ENCODE results near the gene CASP3. TPM values are rescaled to one million over a fixed set of nuclear protein-coding genes. Genes with fewer than 3 reads are reported as not detected.
A peak's percentile ranks its signal among the peaks of the same experiment; 100 is the strongest.

The CASP3 gene
- total and polyA plus RNA-seq, 7 experiments from 2014 or later: 2.9 to 73.4 (median 13.7) TPM

DNA sequence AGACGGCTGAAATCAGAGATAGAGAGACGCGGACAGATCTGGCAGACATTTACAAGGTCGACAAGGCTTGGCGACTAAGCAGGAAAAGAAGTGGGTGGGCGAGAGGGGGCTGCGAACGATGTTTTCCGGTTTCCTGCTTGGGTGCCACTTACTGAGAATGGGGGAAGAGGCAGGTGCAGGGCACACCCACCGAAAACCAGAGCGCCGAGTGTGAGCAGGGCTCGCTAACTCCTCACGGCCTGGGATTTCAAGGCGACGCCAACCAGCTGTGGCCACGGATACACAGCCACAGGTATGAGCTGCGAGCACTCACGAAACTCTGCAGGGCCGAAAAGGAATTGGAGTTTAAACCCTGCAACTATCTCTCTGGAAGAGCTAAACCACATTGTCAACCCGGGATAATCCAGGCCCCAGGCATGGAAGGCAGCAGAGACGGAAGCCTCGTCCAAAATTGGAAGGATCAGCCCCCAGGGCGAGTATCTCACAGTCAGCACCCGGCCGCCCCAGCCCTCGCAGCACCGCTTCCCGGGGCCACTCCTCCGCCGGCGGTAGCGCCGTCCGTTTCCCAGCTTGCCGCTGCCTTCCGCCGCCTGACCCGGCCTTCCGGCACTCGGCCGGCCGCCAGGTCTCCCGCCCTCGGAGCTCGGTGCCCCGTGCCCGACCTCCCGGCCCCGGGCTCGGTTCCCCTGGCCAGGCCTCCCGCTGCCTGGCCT, 778 bp downstream of the CASP3 start:
- ChIA-PET POLR2A (interaction anchor here (0.6 to 2.6 kb wide), 15 partner anchors 14 to 1202 kb away, joined by 3 to 16 read pairs (median 5); partner anchors contain the start of genes CENPU and IRF2), CTCF (interaction anchor here (0.6 to 2.7 kb wide), 4 partner anchors 12 to 385 kb away, joined by 3 to 12 read pairs (median 4); no protein-coding TSS in a partner anchor)
- H3K9me3 Mint-ChIP-seq: peaks cover 0 to 3% (median 0%) of the 10 kb centered on the region in 11 donors
- H3K4me3 ChIP-seq (ENCODE audit: low read length): peak overlapping the region; percentile 86
- peaks cover 0 to 38% (median 6%) of the 10 kb centered on the region in 5 donors for H3K36me3 Mint-ChIP-seq
- peaks cover 26 to 41% of the 10 kb centered on the region in 2 donors for H3K4me1 ChIP-seq (ENCODE audit: control insufficient read depth in 2 of 2, insufficient read depth in 2 of 2, low read length in 2 of 2)
- DNase-seq (peak; percentile 34 to 64 (median 36)), ATAC-seq (no peak)
- H3K36me3 ChIP-seq (ENCODE audit: control insufficient read depth in 2 of 3, insufficient read depth in 3 of 3, low read length in 3 of 3): peaks cover 0 to 14% (median 0%) of the 10 kb centered on the region in 3 experiments
- peak overlapping the region; percentile 91 for H3K27ac ChIP-seq (ENCODE audit: low read depth, low read length)
- peaks cover 52 to 72% (median 56%) of the 10 kb centered on the region in 7 donors for H3K4me1 Mint-ChIP-seq
- no peaks in the 10 kb centered on the region for H3K27me3 Mint-ChIP-seq
- H3K4me3 Mint-ChIP-seq: peak overlapping the region; percentile 90 to 99 (median 96)
- peak overlapping the region; percentile 91 to 97 (median 95) for H3K27ac Mint-ChIP-seq
- no peaks in the 10 kb centered on the region for H3K9me3 ChIP-seq (ENCODE audit: control insufficient read depth in 2 of 3, low read length in 3 of 3)
- intact Hi-C loops (cut with micrococcal nuclease): loop anchor here (1.0 to 5.0 kb wide), 30 partner anchors 16 to 1542 kb away; partner anchors contain the start of genes CDKN2AIP (in 2 of the 2), CENPU (in 2 of the 2), CFAP97 (in 2 of the 2) and IRF2 (in 2 of the 2)
- no peaks in the 10 kb centered on the region for H3K27me3 ChIP-seq (ENCODE audit: control insufficient read depth in 2 of 2, insufficient read depth in 2 of 2, low read length in 2 of 2)

DNA sequence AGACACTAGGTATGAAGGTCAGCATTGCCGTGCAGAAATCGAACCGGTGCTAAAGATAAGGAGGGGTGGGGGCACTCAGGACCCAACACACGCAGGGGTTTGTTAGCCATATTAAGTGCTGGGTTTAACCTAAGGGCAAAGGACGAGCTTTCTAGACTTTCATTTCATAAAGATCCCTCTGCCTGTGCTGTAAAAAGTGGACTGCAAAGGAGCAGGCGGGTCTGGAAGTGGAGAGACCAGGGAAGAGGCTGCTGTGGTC, 1.3 kb downstream of the CASP3 start:
- Histone ChIP-seq H3K4me3 (ENCODE audit: low read length) (peak overlapping the region; percentile 86), H3K27me3 (ENCODE audit: control insufficient read depth in 2 of 2, insufficient read depth in 2 of 2, low read length in 2 of 2) (no peaks in the 10 kb centered on the region), H3K36me3 (ENCODE audit: control insufficient read depth in 2 of 3, insufficient read depth in 3 of 3, low read length in 3 of 3) (peaks cover 0 to 14% (median 0%) of the 10 kb centered on the region in 3 experiments), H3K4me1 (ENCODE audit: control insufficient read depth in 2 of 2, insufficient read depth in 2 of 2, low read length in 2 of 2) (peaks cover 26 to 41% of the 10 kb centered on the region in 2 donors), H3K9me3 (ENCODE audit: control insufficient read depth in 2 of 3, low read length in 3 of 3) (no peaks in the 10 kb centered on the region), H3K27ac (ENCODE audit: low read depth, low read length) (peak overlapping the region; percentile 91)
- ATAC-seq: no peak
- Mint-ChIP-seq H3K4me3 (peak overlapping the region; percentile 90 to 99 (median 96)), H3K9me3 (peaks cover 0 to 3% (median 0%) of the 10 kb centered on the region in 11 donors), H3K27me3 (no peaks in the 10 kb centered on the region), H3K27ac (peak overlapping the region; percentile 91 to 97 (median 95)), H3K36me3 (peaks cover 0 to 38% (median 6%) of the 10 kb centered on the region in 5 donors), H3K4me1 (peaks cover 52 to 72% (median 56%) of the 10 kb centered on the region in 7 donors)
- intact Hi-C loops (cut with micrococcal nuclease): loop anchor here (2.0 to 5.0 kb wide), 11 partner anchors 15 to 1543 kb away; partner anchors contain the start of genes CFAP97 (in 2 of the 2), CDKN2AIP (in 1 of the 2), CYP4V2 (in 1 of the 2) and LRP2BP (in 1 of the 2)
- no peak for DNase-seq
- ChIA-PET POLR2A (interaction anchor here (0.5 to 2.6 kb wide), 9 partner anchors 14 to 417 kb away, joined by 3 to 16 read pairs (median 5); partner anchors contain the start of genes CENPU and IRF2), CTCF (interaction anchor here (0.6 to 2.7 kb wide), 4 partner anchors 12 to 384 kb away, joined by 3 to 12 read pairs (median 4); no protein-coding TSS in a partner anchor)

DNA sequence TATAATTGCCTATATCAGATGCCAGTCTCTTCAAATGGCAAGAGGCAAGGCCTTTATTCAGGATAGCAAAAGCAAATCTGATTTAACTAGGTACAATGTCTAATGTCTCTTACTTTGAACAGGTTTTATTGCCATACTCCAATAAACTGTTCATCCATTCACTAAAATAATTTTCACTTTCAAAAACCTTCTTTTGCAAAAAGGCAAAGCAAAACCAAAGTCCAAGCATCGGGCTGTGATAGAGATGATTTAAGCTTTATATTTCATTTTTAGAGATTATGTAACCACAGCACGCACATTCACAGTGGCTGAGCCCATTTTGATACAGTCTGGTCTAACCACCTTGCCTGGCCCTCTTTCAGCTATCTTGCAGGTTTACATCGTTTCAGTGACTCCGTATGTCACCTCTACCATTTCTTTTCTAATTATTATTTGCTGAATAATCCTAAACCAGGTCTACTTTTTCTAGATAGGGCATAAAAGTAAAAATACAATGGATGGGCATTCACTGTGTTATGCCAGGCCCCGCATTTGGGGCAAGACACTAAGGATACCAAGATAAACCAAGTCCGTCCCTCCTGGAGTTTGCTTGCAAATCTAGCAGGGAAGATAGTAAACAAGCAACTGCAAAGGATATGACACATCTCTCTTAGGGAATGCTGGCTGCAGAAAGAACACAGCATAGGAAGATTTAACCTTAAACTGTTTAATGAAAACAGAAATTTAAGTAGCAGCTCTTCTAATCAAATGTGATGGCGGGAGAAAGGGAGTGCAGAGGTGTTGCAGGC, 1.8 kb downstream of the CASP3 start:
- Histone ChIP-seq H3K4me1 (ENCODE audit: control insufficient read depth in 2 of 2, insufficient read depth in 2 of 2, low read length in 2 of 2) (peaks cover 26 to 41% of the 10 kb centered on the region in 2 donors), H3K27ac (ENCODE audit: low read depth, low read length) (peak overlapping the region; percentile 91), H3K36me3 (ENCODE audit: control insufficient read depth in 2 of 3, insufficient read depth in 3 of 3, low read length in 3 of 3) (peaks cover 0 to 14% (median under 1%) of the 10 kb centered on the region in 3 experiments), H3K27me3 (ENCODE audit: control insufficient read depth in 2 of 2, insufficient read depth in 2 of 2, low read length in 2 of 2) (no peaks in the 10 kb centered on the region), H3K4me3 (ENCODE audit: low read length) (peak overlapping the region; percentile 86), H3K9me3 (ENCODE audit: control insufficient read depth in 2 of 3, low read length in 3 of 3) (no peaks in the 10 kb centered on the region)
- H3K4me1 Mint-ChIP-seq: peaks cover 52 to 74% (median 60%) of the 10 kb centered on the region in 7 donors
- H3K36me3 Mint-ChIP-seq: peaks cover 0 to 38% (median 6%) of the 10 kb centered on the region in 5 donors
- intact Hi-C loops (cut with micrococcal nuclease): loop anchor here (2.0 to 5.0 kb wide), 11 partner anchors 15 to 1543 kb away; partner anchors contain the start of genes CFAP97 (in 2 of the 2), CDKN2AIP (in 1 of the 2), CYP4V2 (in 1 of the 2) and LRP2BP (in 1 of the 2)
- peak overlapping the region; percentile 91 to 97 (median 95) for H3K27ac Mint-ChIP-seq
- POLR2A ChIA-PET: interaction anchor here (0.5 to 2.6 kb wide), 7 partner anchors 15 to 416 kb away, joined by 3 to 16 read pairs (median 4); partner anchors contain the start of gene IRF2
- DNase-seq: no peak
- H3K27me3 Mint-ChIP-seq: no peaks in the 10 kb centered on the region
- H3K9me3 Mint-ChIP-seq: peaks cover 0 to 3% (median 0%) of the 10 kb centered on the region in 11 donors
- ATAC-seq: no peak
- CTCF ChIA-PET: interaction anchor here (0.6 to 2.7 kb wide), 3 partner anchors 11 to 384 kb away, joined by 3 to 12 read pairs (median 3); no protein-coding TSS in a partner anchor
- peak overlapping the region; percentile 90 to 99 (median 96) for H3K4me3 Mint-ChIP-seq

DNA sequence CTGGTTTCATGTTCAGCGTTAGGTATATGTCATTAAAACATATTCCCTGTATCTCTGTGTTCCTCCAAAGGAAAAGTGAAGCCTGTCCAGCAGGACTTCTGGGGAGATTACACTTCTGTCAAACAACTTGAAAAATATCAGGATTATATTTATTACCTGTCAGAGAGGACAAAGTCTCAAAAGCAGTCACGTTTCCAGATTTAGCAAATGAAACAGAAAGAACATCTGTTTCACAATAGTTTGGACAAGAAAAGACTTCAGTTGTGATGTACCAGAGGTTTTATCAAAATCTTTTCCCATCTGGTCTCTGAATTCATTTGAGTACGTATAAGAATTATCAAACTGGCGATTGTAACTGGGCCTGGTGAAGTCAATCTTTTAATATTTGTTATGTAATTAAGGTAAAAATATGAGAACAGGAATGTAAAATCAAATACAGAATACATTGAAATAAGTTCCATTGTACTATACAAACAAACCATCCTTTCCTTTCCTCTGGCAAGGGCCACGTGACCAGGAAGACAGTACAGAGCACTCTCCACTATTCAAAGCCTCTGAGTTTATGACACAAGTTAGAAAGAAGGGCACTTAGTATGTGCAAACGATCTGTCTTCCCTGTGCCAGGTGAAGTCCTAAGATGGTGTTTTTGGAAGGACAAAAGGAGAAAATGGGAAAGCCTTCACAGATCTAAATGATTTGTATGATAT, 3.2 kb downstream of the CASP3 start:
- peaks cover 0 to 3% (median 0%) of the 10 kb centered on the region in 11 donors for H3K9me3 Mint-ChIP-seq
- H3K36me3 Mint-ChIP-seq: peaks cover 0 to 49% (median 13%) of the 10 kb centered on the region in 5 donors
- Histone ChIP-seq H3K4me1 (ENCODE audit: control insufficient read depth in 2 of 2, insufficient read depth in 2 of 2, low read length in 2 of 2) (peaks cover 26 to 48% of the 10 kb centered on the region in 2 donors), H3K4me3 (ENCODE audit: low read length) (no peak overlapping the region), H3K36me3 (ENCODE audit: control insufficient read depth in 2 of 3, insufficient read depth in 3 of 3, low read length in 3 of 3) (peaks cover 0 to 14% (median 3%) of the 10 kb centered on the region in 3 experiments), H3K9me3 (ENCODE audit: control insufficient read depth in 2 of 3, low read length in 3 of 3) (no peaks in the 10 kb centered on the region), H3K27ac (ENCODE audit: low read depth, low read length) (peak overlapping the region; percentile 91), H3K27me3 (ENCODE audit: control insufficient read depth in 2 of 2, insufficient read depth in 2 of 2, low read length in 2 of 2) (no peaks in the 10 kb centered on the region)
- peak overlapping the region; percentile 17 to 99 (median 94) for H3K4me3 Mint-ChIP-seq
- peaks cover 55 to 77% (median 70%) of the 10 kb centered on the region in 7 donors for H3K4me1 Mint-ChIP-seq
- intact Hi-C loops (cut with micrococcal nuclease): loop anchor here (5.0 kb wide), 5 partner anchors 229 to 1204 kb away; partner anchors contain the start of genes CFAP97 (in 2 of the 2) and CDKN2AIP (in 1 of the 2)
- POLR2A ChIA-PET: interaction anchor here (0.9 kb wide), 1 partner anchor 109 kb away, joined by 4 read pairs; no protein-coding TSS in a partner anchor
- DNase-seq (no peak), ATAC-seq (no peak)
- H3K27me3 Mint-ChIP-seq: no peaks in the 10 kb centered on the region
- H3K27ac Mint-ChIP-seq: peak overlapping the region; percentile 53 to 96 (median 91)
- CTCF ChIA-PET: interaction anchor here (2.7 kb wide), 1 partner anchor 382 kb away, joined by 12 read pairs; no protein-coding TSS in a partner anchor

DNA sequence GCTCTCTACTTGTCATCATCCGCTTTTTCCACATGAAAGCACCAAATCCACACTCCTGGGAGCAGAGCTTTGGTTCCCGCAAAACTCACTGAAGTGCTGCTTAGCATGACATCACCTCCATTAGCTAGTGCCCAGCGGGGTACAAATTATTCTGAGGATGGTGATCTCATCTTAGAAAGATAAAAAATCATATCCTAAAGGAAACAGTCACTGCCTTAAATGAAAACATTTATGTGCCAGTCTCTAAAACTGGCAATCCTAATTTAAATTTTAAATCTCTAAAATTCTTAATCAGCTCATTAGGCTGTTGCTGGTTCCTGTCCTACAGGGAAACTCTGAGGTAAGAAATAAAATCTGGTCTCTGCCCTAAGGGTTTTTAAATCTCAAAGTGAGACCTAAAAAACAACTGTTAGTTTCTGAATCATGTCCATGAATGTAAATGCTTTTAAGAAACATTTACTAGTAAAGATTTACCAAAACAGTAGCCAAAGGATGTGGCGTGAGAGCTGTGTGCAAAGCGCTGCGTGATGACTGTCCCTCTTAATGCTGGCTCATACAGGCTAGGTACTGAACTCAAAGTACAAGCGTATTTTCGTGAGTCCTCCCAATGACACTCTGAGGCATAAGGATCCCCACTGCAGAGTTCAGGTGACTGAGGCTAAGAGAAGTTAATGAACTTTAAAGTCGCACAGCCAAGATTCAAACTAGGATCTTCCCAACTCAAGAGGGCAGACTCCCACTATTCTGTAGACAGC, 4.5 kb downstream of the CASP3 start:
- peaks cover 0 to 14% (median 3%) of the 10 kb centered on the region in 3 experiments for H3K36me3 ChIP-seq (ENCODE audit: control insufficient read depth in 2 of 3, insufficient read depth in 3 of 3, low read length in 3 of 3)
- H3K9me3 ChIP-seq (ENCODE audit: control insufficient read depth in 2 of 3, low read length in 3 of 3): no peaks in the 10 kb centered on the region
- Mint-ChIP-seq H3K27ac (peak overlapping the region in 5 of 9 donors; percentile 12 to 69 (median 40)), H3K36me3 (peaks cover under 1 to 55% (median 13%) of the 10 kb centered on the region in 5 donors), H3K27me3 (no peaks in the 10 kb centered on the region), H3K4me1 (peaks cover 52 to 79% (median 74%) of the 10 kb centered on the region in 7 donors), H3K4me3 (peak overlapping the region in 7 of 10 donors; percentile 10 to 56 (median 30)), H3K9me3 (peaks cover 0 to under 1% (median 0%) of the 10 kb centered on the region in 11 donors)
- H3K4me1 ChIP-seq (ENCODE audit: control insufficient read depth in 2 of 2, insufficient read depth in 2 of 2, low read length in 2 of 2): peaks cover 19 to 41% of the 10 kb centered on the region in 2 donors
- ChIA-PET CTCF (interaction anchor here (0.6 kb wide), 1 partner anchor 43 kb away, joined by 3 read pairs; no protein-coding TSS in a partner anchor), POLR2A (interaction anchor here (0.6 to 0.8 kb wide), 3 partner anchors 22 to 235 kb away, joined by 3 to 4 read pairs (median 4); no protein-coding TSS in a partner anchor)
- H3K27me3 ChIP-seq (ENCODE audit: control insufficient read depth in 2 of 2, insufficient read depth in 2 of 2, low read length in 2 of 2): no peaks in the 10 kb centered on the region
- intact Hi-C loops (cut with micrococcal nuclease): loop anchor here (5.0 kb wide), 5 partner anchors 227 to 1202 kb away; partner anchors contain the start of genes CFAP97 (in 2 of the 2) and CDKN2AIP (in 1 of the 2)
- no peak for ATAC-seq
- H3K4me3 ChIP-seq (ENCODE audit: low read length): no peak overlapping the region
- no peak for DNase-seq
- H3K27ac ChIP-seq (ENCODE audit: low read depth, low read length): no peak overlapping the region
